ENCODE data around the gene NEK9.

DNA sequence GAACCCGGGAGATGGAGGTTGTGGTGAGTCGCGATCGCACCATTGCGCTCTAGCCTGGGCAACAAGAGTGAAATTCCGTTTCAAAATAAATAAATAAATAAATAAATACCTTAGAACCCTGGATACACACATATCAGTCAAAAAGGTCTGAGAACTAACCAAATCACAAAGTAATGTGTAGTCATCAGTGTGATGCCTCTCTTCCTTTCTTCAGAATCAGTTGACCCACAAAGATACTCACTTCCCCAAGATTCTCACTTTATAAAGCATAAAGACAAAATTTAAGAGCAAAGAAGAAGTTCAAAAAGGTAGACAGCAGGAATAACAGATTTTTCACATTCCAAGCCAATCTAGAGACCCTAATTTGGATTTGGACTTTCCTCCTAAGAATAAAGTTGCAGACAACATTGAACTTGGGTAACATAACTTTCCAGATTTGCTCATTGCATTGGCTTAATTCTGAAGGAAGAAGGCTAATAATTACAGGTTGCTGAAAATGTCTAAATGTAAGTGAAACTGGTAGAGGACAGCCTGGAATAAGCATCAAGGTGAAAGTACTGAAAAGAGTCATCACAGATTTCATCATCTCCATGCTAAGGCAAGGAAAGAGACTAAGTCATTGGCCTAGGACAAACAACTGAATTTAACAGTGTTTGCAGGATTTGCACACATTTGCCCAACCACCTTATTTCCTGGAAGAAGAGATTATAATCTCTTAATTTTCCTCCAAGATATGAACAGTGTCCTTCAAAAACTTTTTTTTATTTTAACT is 32.2 kb upstream of the NEK9 start:
- TF ChIP-seq, protein P1, sequence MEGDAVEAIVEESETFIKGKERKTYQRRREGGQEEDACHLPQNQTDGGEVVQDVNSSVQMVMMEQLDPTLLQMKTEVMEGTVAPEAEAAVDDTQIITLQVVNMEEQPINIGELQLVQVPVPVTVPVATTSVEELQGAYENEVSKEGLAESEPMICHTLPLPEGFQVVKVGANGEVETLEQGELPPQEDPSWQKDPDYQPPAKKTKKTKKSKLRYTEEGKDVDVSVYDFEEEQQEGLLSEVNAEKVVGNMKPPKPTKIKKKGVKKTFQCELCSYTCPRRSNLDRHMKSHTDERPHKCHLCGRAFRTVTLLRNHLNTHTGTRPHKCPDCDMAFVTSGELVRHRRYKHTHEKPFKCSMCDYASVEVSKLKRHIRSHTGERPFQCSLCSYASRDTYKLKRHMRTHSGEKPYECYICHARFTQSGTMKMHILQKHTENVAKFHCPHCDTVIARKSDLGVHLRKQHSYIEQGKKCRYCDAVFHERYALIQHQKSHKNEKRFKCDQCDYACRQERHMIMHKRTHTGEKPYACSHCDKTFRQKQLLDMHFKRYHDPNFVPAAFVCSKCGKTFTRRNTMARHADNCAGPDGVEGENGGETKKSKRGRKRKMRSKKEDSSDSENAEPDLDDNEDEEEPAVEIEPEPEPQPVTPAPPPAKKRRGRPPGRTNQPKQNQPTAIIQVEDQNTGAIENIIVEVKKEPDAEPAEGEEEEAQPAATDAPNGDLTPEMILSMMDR (IDR thresholded peaks at IDR 0.05; ENCODE audit: poor library complexity, severe bottlenecking), result no peak
- TF ChIP-seq, protein P2, sequence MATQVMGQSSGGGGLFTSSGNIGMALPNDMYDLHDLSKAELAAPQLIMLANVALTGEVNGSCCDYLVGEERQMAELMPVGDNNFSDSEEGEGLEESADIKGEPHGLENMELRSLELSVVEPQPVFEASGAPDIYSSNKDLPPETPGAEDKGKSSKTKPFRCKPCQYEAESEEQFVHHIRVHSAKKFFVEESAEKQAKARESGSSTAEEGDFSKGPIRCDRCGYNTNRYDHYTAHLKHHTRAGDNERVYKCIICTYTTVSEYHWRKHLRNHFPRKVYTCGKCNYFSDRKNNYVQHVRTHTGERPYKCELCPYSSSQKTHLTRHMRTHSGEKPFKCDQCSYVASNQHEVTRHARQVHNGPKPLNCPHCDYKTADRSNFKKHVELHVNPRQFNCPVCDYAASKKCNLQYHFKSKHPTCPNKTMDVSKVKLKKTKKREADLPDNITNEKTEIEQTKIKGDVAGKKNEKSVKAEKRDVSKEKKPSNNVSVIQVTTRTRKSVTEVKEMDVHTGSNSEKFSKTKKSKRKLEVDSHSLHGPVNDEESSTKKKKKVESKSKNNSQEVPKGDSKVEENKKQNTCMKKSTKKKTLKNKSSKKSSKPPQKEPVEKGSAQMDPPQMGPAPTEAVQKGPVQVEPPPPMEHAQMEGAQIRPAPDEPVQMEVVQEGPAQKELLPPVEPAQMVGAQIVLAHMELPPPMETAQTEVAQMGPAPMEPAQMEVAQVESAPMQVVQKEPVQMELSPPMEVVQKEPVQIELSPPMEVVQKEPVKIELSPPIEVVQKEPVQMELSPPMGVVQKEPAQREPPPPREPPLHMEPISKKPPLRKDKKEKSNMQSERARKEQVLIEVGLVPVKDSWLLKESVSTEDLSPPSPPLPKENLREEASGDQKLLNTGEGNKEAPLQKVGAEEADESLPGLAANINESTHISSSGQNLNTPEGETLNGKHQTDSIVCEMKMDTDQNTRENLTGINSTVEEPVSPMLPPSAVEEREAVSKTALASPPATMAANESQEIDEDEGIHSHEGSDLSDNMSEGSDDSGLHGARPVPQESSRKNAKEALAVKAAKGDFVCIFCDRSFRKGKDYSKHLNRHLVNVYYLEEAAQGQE (IDR thresholded peaks at IDR 0.05; ENCODE audit: borderline replicate concordance), result no peak
- TF ChIP-seq TAF1 (IDR thresholded peaks at IDR 0.05; ENCODE audit: low read depth) (no peak), SMC3 (conservative IDR thresholded peaks at IDR 0.05; ENCODE audit: poor library complexity) (no peak), EZH2 (IDR thresholded peaks at IDR 0.05; ENCODE audit: borderline replicate concordance, insufficient read depth, low read length, poor library complexity, severe bottlenecking) (no peak), POLR2AphosphoS5 (IDR thresholded peaks at IDR 0.05) (no peak), EP300 (conservative IDR thresholded peaks at IDR 0.05; ENCODE audit: poor library complexity, severe bottlenecking) (no peak), RAD21 (conservative IDR thresholded peaks at IDR 0.05) (no peak)

Data from neural cell (in vitro differentiated cells).